HEK293T (cell line): ENCODE data around the gene DHRS1.
A peak's percentile ranks its signal among the peaks of the same experiment; 100 is the strongest.

ENCODE experiments used
- CTCF ChIA-PET: fragments of 350-600 bp; formaldehyde crosslinking; extraction: SDS; loops from one replicate; lab custom pipeline; 2021; ENCODE audit warnings: antibody characterized with exemption, inconsistent platforms; lab: Yijun Ruan, JAX
- POLR2A ChIA-PET: fragments of 350-600 bp; formaldehyde crosslinking; extraction: SDS; loops from one replicate; lab custom pipeline; 2020; ENCODE audit warnings: antibody characterized with exemption, inconsistent platforms; lab: Yijun Ruan, JAX
- DNase-seq: peaks from one replicate; pipeline ENCODE4 v3.0.0; 2012; ENCODE audit warnings: mixed read lengths; ENCODE audit errors: extremely low spot score
- ARNT ChIP-seq: fragments of 450-650 bp; IDR thresholded peaks from 2 replicates; pipeline ENCODE4 v1.6.1; 2017; ENCODE audit warnings: mild to moderate bottlenecking
- BHLHE40 ChIP-seq: fragments of 450-650 bp; IDR thresholded peaks from 2 replicates; pipeline ENCODE4 v1.6.1; 2016; ENCODE audit warnings: mild to moderate bottlenecking, moderate library complexity, borderline replicate concordance
- CTBP1 ChIP-seq: fragments of 450-650 bp; IDR thresholded peaks from 2 replicates; pipeline ENCODE4 v1.6.1; 2016; ENCODE audit warnings: borderline replicate concordance
- ELF4 ChIP-seq: fragments of 450-650 bp; IDR thresholded peaks from 2 replicates; pipeline ENCODE4 v1.6.1; 2017; ENCODE audit warnings: antibody characterized with exemption
- FOXA1 ChIP-seq: fragments of 450-650 bp; IDR thresholded peaks from 2 replicates; pipeline ENCODE4 v1.6.1; 2016; ENCODE audit warnings: mild to moderate bottlenecking
- FOXK2 ChIP-seq: fragments of 450-650 bp; IDR thresholded peaks from 2 replicates; pipeline ENCODE4 v1.6.1; 2016; ENCODE audit warnings: mild to moderate bottlenecking
- FOXM1 ChIP-seq: fragments of 450-650 bp; IDR thresholded peaks from 2 replicates; pipeline ENCODE4 v1.6.1; 2017; ENCODE audit warnings: mild to moderate bottlenecking, borderline replicate concordance
- HDGF ChIP-seq: fragments of 450-650 bp; IDR thresholded peaks from 2 replicates; pipeline ENCODE4 v1.6.1; 2017; ENCODE audit warnings: antibody characterized with exemption, borderline replicate concordance
- L3MBTL2 ChIP-seq: fragments of 450-650 bp; conservative IDR thresholded peaks from 2 replicates; pipeline ENCODE4 v1.6.1; 2016; ENCODE audit warnings: mild to moderate bottlenecking
- LEF1 ChIP-seq: fragments of 450-650 bp; IDR thresholded peaks from 2 replicates; pipeline ENCODE4 v1.6.1; 2017; ENCODE audit warnings: mild to moderate bottlenecking, borderline replicate concordance
- NFRKB ChIP-seq: fragments of 450-650 bp; IDR thresholded peaks from 2 replicates; pipeline ENCODE4 v1.6.1; 2016; ENCODE audit warnings: mild to moderate bottlenecking, moderate library complexity
- PKNOX1 ChIP-seq: fragments of 450-650 bp; IDR thresholded peaks from 2 replicates; pipeline ENCODE4 v1.6.1; 2016
- SP1 ChIP-seq: fragments of 450-650 bp; IDR thresholded peaks from 2 replicates; pipeline ENCODE4 v1.6.1; 2017
- SUZ12 ChIP-seq: fragments of 450-650 bp; IDR thresholded peaks from 2 replicates; pipeline ENCODE4 v1.6.1; 2016; ENCODE audit warnings: mild to moderate bottlenecking
- TARDBP ChIP-seq: fragments of 450-650 bp; IDR thresholded peaks from 2 replicates; pipeline ENCODE4 v1.6.1; 2016
- ZNF384 ChIP-seq: fragments of 450-650 bp; IDR thresholded peaks from 2 replicates; pipeline ENCODE4 v1.6.1; 2016

DHRS1 gene

GRCh38 chr14:24307575-24308341 lies 8.2 kb upstream of the DHRS1 start, which contains the start of gene CIDEB:
CIDEB (minus strand) TSS chr14:24307977; CDS start chr14:24307858, 119 bp downstream.
- peak; percentile 78 for DNase-seq
- CTCF ChIA-PET, result interaction anchor here (0.6 to 4.2 kb wide), 31 partner anchors 9 to 250 kb away, joined by 3 to 51 read pairs (median 5); partner anchors contain the start of genes DHRS1, IPO4, IRF9 and KHNYN
- TF ChIP-seq ARNT (no peak), CTBP1 (no peak), HDGF (no peak), FOXA1 (no peak), SUZ12 (no peak), TARDBP (no peak), BHLHE40 (no peak), L3MBTL2 (no peak), SP1 (no peak), ZNF384 (no peak)
- POLR2A ChIA-PET, result interaction anchor here (0.6 to 3.5 kb wide), 8 partner anchors 8 to 134 kb away, joined by 3 to 36 read pairs (median 9); partner anchors contain the start of genes CBLN3, DHRS1, KHNYN and MDP1

- TF ChIP-seq PKNOX1, result no peak
- CTCF ChIA-PET, result interaction anchor here (0.6 to 4.2 kb wide), 16 partner anchors 8 to 249 kb away, joined by 3 to 51 read pairs (median 6); partner anchors contain the start of genes DHRS1, KHNYN, NOP9 and TINF2
- POLR2A ChIA-PET, result interaction anchor here (0.6 to 3.5 kb wide), 6 partner anchors 11 to 135 kb away, joined by 3 to 36 read pairs (median 9); partner anchors contain the start of genes CBLN3, KHNYN, MDP1 and RABGGTA
- no peak for DNase-seq
Observed at GRCh38 chr14:24307156-24307574, 7.6 kb upstream of the DHRS1 start.

- no peak for DNase-seq
- CTCF ChIA-PET, result interaction anchor here (0.9 kb wide), 1 partner anchor 24 kb away, joined by 3 read pairs; no protein-coding TSS in a partner anchor
- POLR2A ChIA-PET, result interaction anchor here (0.8 kb wide), 1 partner anchor 62 kb away, joined by 3 read pairs; the partner anchor contains the start of gene TINF2
Observed at GRCh38 chr14:24304019-24304387, 4.4 kb upstream of the DHRS1 start.

GRCh38 chr14:24300326-24300980 lies 873 bp upstream of the DHRS1 start:
- TF ChIP-seq NFRKB (no peak), FOXA1 (no peak), L3MBTL2 (no peak), TARDBP (no peak), ELF4 (no peak)
- POLR2A ChIA-PET, result interaction anchor here (1.3 to 8.8 kb wide), 6 partner anchors 8 to 136 kb away, joined by 5 to 139 read pairs (median 14); partner anchors contain the start of genes CIDEB, KHNYN, LTB4R2 and RABGGTA
- CTCF ChIA-PET, result interaction anchor here (0.7 to 5.6 kb wide), 4 partner anchors 7 to 80 kb away, joined by 3 to 69 read pairs (median 7); partner anchors contain the start of genes CIDEB and TINF2
- no peak for DNase-seq

More at GRCh38 chr14:24304019-24304387, 4.4 kb upstream of the DHRS1 start:
- TF ChIP-seq NFRKB (no peak), TARDBP (no peak), BHLHE40 (no peak), FOXM1 (no peak), HDGF (no peak), PKNOX1 (no peak), LEF1 (no peak), ARNT (no peak), FOXA1 (no peak), ELF4 (no peak), CTBP1 (no peak), ZNF384 (no peak), SUZ12 (no peak), SP1 (no peak), FOXK2 (no peak), L3MBTL2 (no peak)

- CTCF ChIA-PET, result interaction anchor here (0.8 to 5.6 kb wide), 7 partner anchors 9 to 133 kb away, joined by 3 to 69 read pairs (median 4); partner anchors contain the start of genes CHMP4A, CIDEB, MDP1 and TINF2
- POLR2A ChIA-PET, result interaction anchor here (0.6 to 8.8 kb wide), 11 partner anchors 8 to 184 kb away, joined by 3 to 139 read pairs (median 3); partner anchors contain the start of genes CIDEB, DCAF11, KHNYN and LTB4R2
- no peak for DNase-seq
- TF ChIP-seq CTBP1 (no peak), HDGF (no peak), FOXA1 (no peak), SUZ12 (no peak), TARDBP (no peak), PKNOX1 (no peak), LEF1 (no peak), L3MBTL2 (no peak), NFRKB (no peak), FOXM1 (no peak), ARNT (no peak), BHLHE40 (no peak), SP1 (no peak), FOXK2 (no peak)
Observed at GRCh38 chr14:24298892-24299254, 707 bp downstream of the DHRS1 start.
